Measurements from ENCODE around the gene MCM5. TPM values are rescaled to one million over a fixed set of nuclear protein-coding genes. Genes with fewer than 3 reads are reported as not detected.
A peak's percentile ranks its signal among the peaks of the same experiment; 100 is the strongest.

The MCM5 gene
- total and polyA plus RNA-seq, 2 of the 13 experiments (the other 11 are each of a cell fraction or from before 2014, with no cell fraction given), result 40.2 to 93.5 TPM

- peak; percentile 82; the same call in 1 of the 2 replicates for TF ChIP-seq ZNF704 (CRISPR knock-in tag; IDR thresholded peaks at IDR 0.05; ENCODE audit: borderline replicate concordance)
- peak; percentile 82 for TF ChIP-seq ZNF772 (CRISPR knock-in tag; IDR thresholded peaks at IDR 0.05)
- TF ChIP-seq E2F1 (CRISPR knock-in tag; IDR thresholded peaks at IDR 0.05), result peak; percentile 98
- TF ChIP-seq ATF5 (CRISPR knock-in tag; IDR thresholded peaks at IDR 0.05; ENCODE audit: low read depth), result no peak
- TF ChIP-seq MIER2 (CRISPR knock-in tag; IDR thresholded peaks at IDR 0.05), result no peak
- no peak for TF ChIP-seq SMAD1 (CRISPR knock-in tag; IDR thresholded peaks at IDR 0.05; ENCODE audit: borderline replicate concordance, low read depth)
- peak; percentile 59; the same call in 1 of the 2 replicates for TF ChIP-seq ZNF614 (CRISPR knock-in tag; IDR thresholded peaks at IDR 0.05; ENCODE audit: borderline replicate concordance)
- TF ChIP-seq ZNF773 (CRISPR knock-in tag; IDR thresholded peaks at IDR 0.05; ENCODE audit: borderline replicate concordance), result 0 out of 2 replicates have a peak, but pooled peaks have one; percentile 20
- peak; percentile 92 for TF ChIP-seq MYPOP (CRISPR knock-in tag; IDR thresholded peaks at IDR 0.05)
- TF ChIP-seq ZNF275 (CRISPR knock-in tag; IDR thresholded peaks at IDR 0.05; ENCODE audit: borderline replicate concordance), result peak; percentile 85; the same call in 1 of the 2 replicates
- no peak for TF ChIP-seq ZNF619 (CRISPR knock-in tag; IDR thresholded peaks at IDR 0.05)
- no peak for TF ChIP-seq ZNF280D (CRISPR knock-in tag; IDR thresholded peaks at IDR 0.05)
- no peak for TF ChIP-seq RBAK (CRISPR knock-in tag; IDR thresholded peaks at IDR 0.05)
- 0 out of 2 replicates have a peak, but pooled peaks have one; percentile 35 for TF ChIP-seq MEIS2 (CRISPR knock-in tag; IDR thresholded peaks at IDR 0.05)
- 0 out of 2 replicates have a peak, but pooled peaks have one; percentile 73 for TF ChIP-seq BCL3 (CRISPR knock-in tag; IDR thresholded peaks at IDR 0.05)
- peak; percentile 75 for TF ChIP-seq ZMYM4 (CRISPR knock-in tag; IDR thresholded peaks at IDR 0.05)
- no peak for TF ChIP-seq SOX6 (IDR thresholded peaks at IDR 0.05)
- TF ChIP-seq SOX6 (CRISPR knock-in tag; IDR thresholded peaks at IDR 0.05), result peak; percentile 63
Observed at GRCh38 chr22:35399678-35400500, at the start of gene MCM5 (continued).

All from HepG2 (cell line).